ENCODE measurements around the gene TOE1. TPM values are rescaled to one million over a fixed set of nuclear protein-coding genes. Genes with fewer than 3 reads are reported as not detected.

Gene TOE1
- total RNA-seq, 2 donors from 2014 or later = 2.0 to 2.3 TPM

DNA sequence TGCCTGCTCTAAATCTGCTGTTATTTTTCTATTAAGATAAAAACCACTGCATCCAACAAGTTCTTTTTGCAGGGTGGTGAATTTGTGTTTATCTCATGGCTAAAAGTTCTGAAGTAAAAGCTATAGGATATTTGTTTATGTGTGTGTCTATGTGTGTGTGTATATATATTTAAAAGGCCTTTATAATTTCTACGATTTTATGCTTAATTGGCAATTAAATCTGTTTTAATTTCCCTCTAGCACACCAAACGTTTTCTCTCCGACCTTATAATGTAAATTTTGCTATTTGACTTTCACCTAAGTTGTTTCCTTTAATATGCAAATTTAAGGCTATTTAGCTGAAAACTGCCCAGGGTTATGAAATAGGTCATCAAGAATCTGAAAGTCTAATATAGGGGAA lies 33.1 kb upstream of the TOE1 start:
- no peak for TF ChIP-seq POLR2A (IDR thresholded peaks at IDR 0.05)
- TF ChIP-seq, protein P1, sequence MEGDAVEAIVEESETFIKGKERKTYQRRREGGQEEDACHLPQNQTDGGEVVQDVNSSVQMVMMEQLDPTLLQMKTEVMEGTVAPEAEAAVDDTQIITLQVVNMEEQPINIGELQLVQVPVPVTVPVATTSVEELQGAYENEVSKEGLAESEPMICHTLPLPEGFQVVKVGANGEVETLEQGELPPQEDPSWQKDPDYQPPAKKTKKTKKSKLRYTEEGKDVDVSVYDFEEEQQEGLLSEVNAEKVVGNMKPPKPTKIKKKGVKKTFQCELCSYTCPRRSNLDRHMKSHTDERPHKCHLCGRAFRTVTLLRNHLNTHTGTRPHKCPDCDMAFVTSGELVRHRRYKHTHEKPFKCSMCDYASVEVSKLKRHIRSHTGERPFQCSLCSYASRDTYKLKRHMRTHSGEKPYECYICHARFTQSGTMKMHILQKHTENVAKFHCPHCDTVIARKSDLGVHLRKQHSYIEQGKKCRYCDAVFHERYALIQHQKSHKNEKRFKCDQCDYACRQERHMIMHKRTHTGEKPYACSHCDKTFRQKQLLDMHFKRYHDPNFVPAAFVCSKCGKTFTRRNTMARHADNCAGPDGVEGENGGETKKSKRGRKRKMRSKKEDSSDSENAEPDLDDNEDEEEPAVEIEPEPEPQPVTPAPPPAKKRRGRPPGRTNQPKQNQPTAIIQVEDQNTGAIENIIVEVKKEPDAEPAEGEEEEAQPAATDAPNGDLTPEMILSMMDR (IDR thresholded peaks at IDR 0.05) = no peak
- no peak overlapping the region for H3K27ac ChIP-seq
- no peaks in the 10 kb centered on the region for H3K9me3 ChIP-seq
- H3K36me3 ChIP-seq (replicated peaks in 1 of 2; ENCODE audit: insufficient read depth in 1 of 2, low read depth in 2 of 2) = no peaks in the 10 kb centered on the region
- DNase-seq (no peak), ATAC-seq (no peak)
- peaks cover 12% of the 10 kb centered on the region for H3K4me1 ChIP-seq
- no peaks in the 10 kb centered on the region for H3K27me3 ChIP-seq
- intact Hi-C loops (cut with DNase I) = no loop called here
- 65 to 70% methylated on average over 3 of the region's 3 CpGs for WGBS, 2 donors
- H3K4me3 ChIP-seq = no peak overlapping the region

DNA sequence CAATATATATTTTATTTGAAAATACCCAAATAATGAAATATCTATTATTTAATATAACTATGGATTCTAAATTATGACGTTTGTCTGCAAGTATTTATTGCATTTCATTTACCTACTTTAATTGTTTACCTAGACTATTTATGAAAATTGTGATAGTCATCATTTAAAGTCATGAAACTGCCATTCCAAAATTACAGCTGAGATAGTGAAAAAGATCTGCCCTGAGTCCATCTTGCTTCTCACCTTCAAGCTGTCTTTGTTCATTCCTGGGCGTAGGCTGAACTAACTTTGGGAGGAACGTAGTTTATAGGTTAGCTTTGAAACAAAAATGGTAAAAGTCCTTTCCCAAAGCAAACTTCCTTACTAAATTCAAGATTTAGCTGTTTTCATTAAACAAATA lies 25.7 kb upstream of the TOE1 start:
- H3K4me1 ChIP-seq = peaks cover 16% of the 10 kb centered on the region
- TF ChIP-seq, protein P1 (IDR thresholded peaks at IDR 0.05) = no peak
- TF ChIP-seq POLR2A (IDR thresholded peaks at IDR 0.05) = no peak
- H3K9me3 ChIP-seq = no peaks in the 10 kb centered on the region
- H3K27ac ChIP-seq = no peak overlapping the region
- 50 to 54% methylated on average over 3 of the region's 3 CpGs for WGBS, 2 donors
- no peaks in the 10 kb centered on the region for H3K27me3 ChIP-seq
- no peak for ATAC-seq
- intact Hi-C loops (cut with DNase I) = no loop called here
- no peaks in the 10 kb centered on the region for H3K36me3 ChIP-seq (replicated peaks in 1 of 2; ENCODE audit: insufficient read depth in 1 of 2, low read depth in 2 of 2)
- no peak for DNase-seq
- H3K4me3 ChIP-seq = no peak overlapping the region

DNA sequence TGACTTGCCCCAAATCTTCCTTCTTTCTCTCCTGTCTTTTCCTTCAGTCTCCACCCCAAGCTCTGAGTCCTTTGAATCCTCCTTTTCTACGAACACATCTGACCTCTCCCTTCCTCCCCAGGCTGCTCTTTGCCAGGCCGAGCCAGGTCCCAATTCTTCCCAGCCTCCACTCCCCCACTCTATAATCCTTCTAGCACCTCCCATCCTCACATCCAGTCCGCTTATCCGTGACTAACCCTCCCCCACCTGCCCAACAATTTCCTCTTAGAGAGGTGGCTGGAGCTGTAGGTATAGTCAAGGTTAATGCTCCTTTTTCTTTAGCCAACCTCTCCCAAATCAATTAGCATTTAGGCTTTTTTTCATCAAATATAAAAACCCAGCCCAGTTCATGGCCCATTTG lies 22.8 kb upstream of the TOE1 start:
- intact Hi-C loops (cut with DNase I) = no loop called here
- Histone ChIP-seq H3K4me1 (peaks cover 16% of the 10 kb centered on the region), H3K36me3 (replicated peaks in 1 of 2; ENCODE audit: insufficient read depth in 1 of 2, low read depth in 2 of 2) (no peaks in the 10 kb centered on the region), H3K27ac (no peak overlapping the region), H3K4me3 (no peak overlapping the region), H3K9me3 (no peaks in the 10 kb centered on the region), H3K27me3 (no peaks in the 10 kb centered on the region)
- no peak for DNase-seq
- WGBS, 2 donors = 60 to 76% methylated on average over 4 of the region's 4 CpGs
- no peak for ATAC-seq
- TF ChIP-seq, protein P1 (IDR thresholded peaks at IDR 0.05) = no peak
- TF ChIP-seq POLR2A (IDR thresholded peaks at IDR 0.05) = no peak

DNA sequence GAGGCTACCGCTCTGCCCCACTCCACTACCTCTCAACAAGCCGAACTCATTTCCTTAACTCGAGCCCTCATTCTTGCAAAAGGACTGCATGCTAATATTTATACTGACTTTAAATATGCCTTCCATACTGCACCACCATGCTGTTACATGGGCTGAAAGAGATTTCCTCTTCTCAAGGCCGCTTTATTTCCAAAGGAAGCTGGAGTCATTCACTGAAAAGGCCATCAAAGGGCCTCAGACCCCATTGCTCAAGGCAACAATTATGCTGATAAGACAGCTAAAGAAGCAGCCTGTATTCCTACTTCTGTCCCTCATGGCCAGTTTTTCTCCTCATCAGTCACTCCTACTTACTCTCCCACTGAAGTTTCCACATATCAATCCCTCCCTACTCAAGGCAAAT lies 20.2 kb upstream of the TOE1 start:
- no peak for ATAC-seq
- DNase-seq = no peak
- Histone ChIP-seq H3K36me3 (replicated peaks in 1 of 2; ENCODE audit: insufficient read depth in 1 of 2, low read depth in 2 of 2) (no peaks in the 10 kb centered on the region), H3K27me3 (no peaks in the 10 kb centered on the region), H3K4me1 (peaks cover 11% of the 10 kb centered on the region), H3K4me3 (no peak overlapping the region), H3K27ac (no peak overlapping the region), H3K9me3 (no peaks in the 10 kb centered on the region)
- WGBS, 2 donors = 84 to 87% methylated on average over 4 of the region's 4 CpGs
- intact Hi-C loops (cut with DNase I) = no loop called here
- no peak for TF ChIP-seq POLR2A (IDR thresholded peaks at IDR 0.05)
- TF ChIP-seq, protein P1 (IDR thresholded peaks at IDR 0.05) = no peak

DNA sequence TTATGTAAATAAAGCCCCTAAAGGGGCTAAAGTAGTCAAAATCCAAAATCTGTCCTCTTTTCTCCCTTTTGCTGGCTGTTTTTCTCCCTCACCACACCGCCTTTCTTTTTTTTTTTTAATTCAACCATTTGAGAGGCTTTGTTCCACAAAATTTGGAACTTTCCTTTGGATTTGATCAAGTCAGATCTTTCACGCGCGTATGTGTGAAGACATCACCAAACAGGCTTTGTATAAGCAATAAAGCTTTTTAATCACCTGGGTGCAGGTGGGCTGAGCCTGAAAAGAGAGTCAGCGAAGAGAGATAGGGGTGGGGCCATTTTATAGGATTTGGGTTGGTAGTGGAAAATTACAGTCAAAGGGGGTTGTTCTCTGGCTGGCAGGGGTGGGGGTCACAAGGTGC lies 18.5 kb upstream of the TOE1 start:
- intact Hi-C loops (cut with DNase I) = no loop called here
- Histone ChIP-seq H3K4me1 (peaks cover 3% of the 10 kb centered on the region), H3K27ac (no peak overlapping the region), H3K36me3 (replicated peaks in 1 of 2; ENCODE audit: insufficient read depth in 1 of 2, low read depth in 2 of 2) (no peaks in the 10 kb centered on the region), H3K4me3 (no peak overlapping the region), H3K27me3 (no peaks in the 10 kb centered on the region), H3K9me3 (no peaks in the 10 kb centered on the region)
- ATAC-seq (no peak), DNase-seq (no peak)
- TF ChIP-seq, protein P1 (IDR thresholded peaks at IDR 0.05) = no peak
- no peak for TF ChIP-seq POLR2A (IDR thresholded peaks at IDR 0.05)
- 80 to 87% methylated on average over 5 of the region's 5 CpGs for WGBS, 2 donors

Measured in body of pancreas (tissue), 4 donors.